GM06990 (cell line): ENCODE results near the gene EPHB6.

Source experiments
- DNase-seq: peaks from one replicate; pipeline ENCODE4 v3.0.0-alpha.2; 2011; ENCODE audit not compliant: insufficient read length; ENCODE audit errors: extremely low read depth
- H3K27me3 ChIP-seq: replicated peaks from 2 replicates; pipeline ENCODE4 v1.6.0; 2011; ENCODE audit warnings: low read length; ENCODE audit not compliant: control insufficient read depth, insufficient read depth
- H3K36me3 ChIP-seq: 2 replicates; pipeline ENCODE4 v1.5.1; 2011; ENCODE audit warnings: low read length; ENCODE audit not compliant: control insufficient read depth, insufficient read depth
- H3K4me3 ChIP-seq: replicated peaks from 2 replicates; pipeline ENCODE4 v1.5.1; 2011; ENCODE audit warnings: low read depth, mild to moderate bottlenecking, control low read depth, low read length
- CTCF ChIP-seq: IDR thresholded peaks from 2 replicates; pipeline ENCODE4 v1.5.1; 2011; ENCODE audit warnings: low read length, control low read depth, mild to moderate bottlenecking, inconsistent platforms; ENCODE audit not compliant: insufficient read depth, poor library complexity, severe bottlenecking

EPHB6 gene

GRCh38 chr7:142868986-142869415 lies 14.1 kb downstream of the EPHB6 start:
- no peak for DNase-seq
- Histone ChIP-seq H3K36me3 (no peaks in the 10 kb centered on the region), H3K4me3 (no peak overlapping the region), H3K27me3 (no peaks in the 10 kb centered on the region; the same call in 1 of the 2 replicates)
- TF ChIP-seq CTCF: no peak

GRCh38 chr7:142869434-142869833 lies 14.6 kb downstream of the EPHB6 start:
- no peak overlapping the region for H3K4me3 ChIP-seq
- DNase-seq: no peak
- no peak for TF ChIP-seq CTCF
- H3K36me3 ChIP-seq: no peaks in the 10 kb centered on the region
- H3K27me3 ChIP-seq: no peaks in the 10 kb centered on the region; the same call in 1 of the 2 replicates

- DNase-seq: no peak
- H3K27me3 ChIP-seq: peaks cover 1% of the 10 kb centered on the region; the same call in 1 of the 2 replicates
- H3K36me3 ChIP-seq: no peaks in the 10 kb centered on the region
- TF ChIP-seq CTCF: no peak
- no peak overlapping the region for H3K4me3 ChIP-seq
Observed at GRCh38 chr7:142870147-142870559, 15.3 kb downstream of the EPHB6 start.

- no peak for TF ChIP-seq CTCF
- DNase-seq: no peak
- Histone ChIP-seq H3K27me3 (peaks cover 1% of the 10 kb centered on the region; the same call in 1 of the 2 replicates), H3K4me3 (no peak overlapping the region), H3K36me3 (no peaks in the 10 kb centered on the region)
Observed at GRCh38 chr7:142870566-142871259, 15.8 kb downstream of the EPHB6 start.

GRCh38 chr7:142871260-142872105 lies 16.6 kb downstream of the EPHB6 start:
- no peak for DNase-seq
- Histone ChIP-seq H3K36me3 (no peaks in the 10 kb centered on the region), H3K27me3 (peaks cover 1% of the 10 kb centered on the region; the same call in 1 of the 2 replicates), H3K4me3 (no peak overlapping the region)
- TF ChIP-seq CTCF: no peak
